CD14-positive monocyte (primary cell): Measurements from ENCODE around the gene ADGB. TPM values are rescaled to one million over a fixed set of nuclear protein-coding genes. Genes with fewer than 3 reads are reported as not detected.

ENCODE experiments used
- DNase-seq, 3 donors: peaks; one replicate each; pipeline ENCODE4 v3.0.0-alpha.2; 2011 to 2022
- H2AFZ ChIP-seq: 2 replicates; pipeline ENCODE4 v1.6.0; 2012; ENCODE audit warnings: mild to moderate bottlenecking, low read depth, low read length, inconsistent platforms; ENCODE audit not compliant: insufficient read depth, poor library complexity, severe bottlenecking
- H3K27ac ChIP-seq, 2 donors: 1 replicate in 1 of 2; 2 replicates in 1 of 2; pipeline ENCODE4 v1.5.1; 2012 to 2013; ENCODE audit warnings: low read length in 2 of 2, control low read depth in 1 of 2, inconsistent platforms in 1 of 2, low read depth in 1 of 2, mild to moderate bottlenecking in 1 of 2
- H3K27me3 ChIP-seq, 2 donors: one replicate each; pipeline versions ENCODE4 v1.6.0 to v1.6.1; 2011 to 2013; ENCODE audit warnings: low read length in 2 of 2; ENCODE audit not compliant: control insufficient read depth in 2 of 2, insufficient read depth in 2 of 2
- H3K36me3 ChIP-seq, 2 donors: replicated peaks in 1 of 2; 1 replicate in 1 of 2; 2 replicates in 1 of 2; pipeline versions ENCODE4 v1.5.1 to v1.6.1; 2012 to 2013; ENCODE audit warnings: low read length in 2 of 2, control low read depth in 1 of 2, inconsistent platforms in 1 of 2, mild to moderate bottlenecking in 1 of 2; ENCODE audit not compliant: insufficient read depth in 2 of 2, control insufficient read depth in 1 of 2
- H3K4me1 ChIP-seq, 2 donors: 1 replicate in 1 of 2; 2 replicates in 1 of 2; pipeline versions ENCODE4 v1.5.1 to v1.6.1; 2012 to 2013; ENCODE audit warnings: low read length in 2 of 2, control low read depth in 1 of 2, inconsistent platforms in 1 of 2, mild to moderate bottlenecking in 1 of 2, moderate library complexity in 1 of 2; ENCODE audit not compliant: insufficient read depth in 2 of 2, control insufficient read depth in 1 of 2
- H3K4me2 ChIP-seq: replicated peaks from 2 replicates; pipeline ENCODE3; 2012; ENCODE audit warnings: low read length, moderate library complexity, mild to moderate bottlenecking; ENCODE audit not compliant: poor library complexity, severe bottlenecking; ENCODE audit errors: extremely low read depth
- H3K4me3 ChIP-seq, 3 experiments: fragments of 200-600 bp in 1 of 3; sonication (generic) in 1 of 3; replicated peaks in 1 of 3; 1 replicate in 2 of 3; 2 replicates in 1 of 3; pipeline ENCODE4 v1.5.1; 2011 to 2013; ENCODE audit warnings: low read length in 3 of 3, mild to moderate bottlenecking in 3 of 3, control low read depth in 2 of 3, low read depth in 2 of 3, inconsistent platforms in 1 of 3, moderate library complexity in 1 of 3
- H3K79me2 ChIP-seq: 2 replicates; pipeline ENCODE4 v1.6.0; 2012; ENCODE audit warnings: mild to moderate bottlenecking, control low read depth, inconsistent platforms, low read length, moderate library complexity; ENCODE audit not compliant: insufficient read depth
- H3K9ac ChIP-seq: 2 replicates; pipeline ENCODE4 v1.6.0; 2017; ENCODE audit warnings: low read length, mild to moderate bottlenecking; ENCODE audit not compliant: insufficient read depth, poor library complexity, severe bottlenecking
- H3K9me3 ChIP-seq, 2 donors: replicated peaks in 1 of 2; 1 replicate in 1 of 2; 2 replicates in 1 of 2; pipeline versions ENCODE4 v1.5.1 to v1.6.1; 2012 to 2013; ENCODE audit warnings: low read length in 2 of 2, control low read depth in 1 of 2; ENCODE audit not compliant: control insufficient read depth in 1 of 2, insufficient read depth in 1 of 2
- H4K20me1 ChIP-seq: 2 replicates; pipeline ENCODE4 v1.6.0; 2012; ENCODE audit warnings: mild to moderate bottlenecking, low read length, control low read depth, moderate library complexity; ENCODE audit not compliant: insufficient read depth
- H3K27ac Mint-ChIP-seq, 7 donors: one replicate each; pipeline ENCODE4 v1.8.0; 2020; ENCODE audit warnings: mild to moderate bottlenecking in 7 of 7, mixed read lengths in 7 of 7, moderate library complexity in 6 of 7, inconsistent platforms in 2 of 7
- H3K27me3 Mint-ChIP-seq, 3 donors: one replicate each; pipeline ENCODE4 v1.8.0; 2021 to 2022; ENCODE audit warnings: low read depth in 3 of 3, mild to moderate bottlenecking in 3 of 3, mixed read lengths in 3 of 3, moderate library complexity in 3 of 3, inconsistent platforms in 1 of 3
- H3K36me3 Mint-ChIP-seq, 2 donors: one replicate each; pipeline ENCODE4 v1.8.0; 2020; ENCODE audit warnings: mixed read lengths in 2 of 2, inconsistent platforms in 1 of 2, mild to moderate bottlenecking in 1 of 2
- H3K4me1 Mint-ChIP-seq: one replicate; pipeline ENCODE4 v1.8.0; 2020; ENCODE audit warnings: mild to moderate bottlenecking, mixed read lengths
- H3K4me3 Mint-ChIP-seq, 2 donors: one replicate each; pipeline ENCODE4 v1.8.0; 2020; ENCODE audit warnings: mild to moderate bottlenecking in 2 of 2, mixed read lengths in 2 of 2, moderate library complexity in 1 of 2
- H3K9me3 Mint-ChIP-seq, 7 donors: one replicate each; pipeline ENCODE4 v1.8.0; 2020 to 2022; ENCODE audit warnings: mixed read lengths in 7 of 7, mild to moderate bottlenecking in 6 of 7, moderate library complexity in 6 of 7, inconsistent platforms in 2 of 7
- CTCF ChIP-seq: fragments of 200-600 bp; IDR thresholded peaks from one replicate; pipeline ENCODE4 v1.8.0; 2022; ENCODE audit warnings: antibody characterized with exemption, mild to moderate bottlenecking
- WGBS: methylation state at CpG from one replicate; pipeline ENCODE4 v1.1.5; 2013; ENCODE audit warnings: missing lambda C conversion rate; ENCODE audit not compliant: insufficient coverage; 5-methylcytosine and 5-hydroxymethylcytosine counted together
- intact Hi-C, 2 donors: fragments of 100-400 bp; cut with micrococcal nuclease; formaldehyde crosslinking; loops; one replicate each; pipeline versions ENCODE4 v1.15.0 to v1.15.1; 2023
- polyA plus RNA-seq, 3 donors: library from polyadenylated mRNA; depleted of rRNA in 1 of 3; unstranded in 2 of 3; stranded (reverse) in 1 of 3; fragments of 300-500 nt in 2 of 3; fragments of >200 nt in 1 of 3; fragmentation: Illumina TruSeq in 2 of 3; gene quantifications; 1 replicate in 2 of 3; 2 replicates in 1 of 3; pipeline ENCODE4 v1.2.3, GENCODE V29; 2012 to 2021

Gene ADGB
- polyA plus RNA-seq, 3 donors, result 0.01 TPM; not detected in 2

- Mint-ChIP-seq H3K4me3 (no peak overlapping the region), H3K27ac (peak overlapping the region in 1 of 7 donors; percentile 33), H3K36me3 (peaks cover 0 to 2% of the 10 kb centered on the region in 2 donors), H3K27me3 (no peaks in the 10 kb centered on the region), H3K9me3 (no peaks in the 10 kb centered on the region), H3K4me1 (peaks cover 35% of the 10 kb centered on the region)
- Histone ChIP-seq H2AFZ (no peak overlapping the region), H3K79me2 (no peaks in the 10 kb centered on the region), H3K4me1 (peaks cover 27 to 37% of the 10 kb centered on the region in 2 donors), H3K4me2 (no peak overlapping the region), H3K27ac (no peak overlapping the region), H3K36me3 (no peaks in the 10 kb centered on the region), H4K20me1 (no peaks in the 10 kb centered on the region), H3K4me3 (no peak overlapping the region), H3K9me3 (no peaks in the 10 kb centered on the region), H3K27me3 (no peaks in the 10 kb centered on the region), H3K9ac (no peak overlapping the region)
- intact Hi-C loops, result no loop called here
- no peak for TF ChIP-seq CTCF
- WGBS, result no CpG with 5 or more reads among the region's 1 CpG
- no peak for DNase-seq
Measured at GRCh38 chr6:146581968-146582367, 16.8 kb upstream of the ADGB start.

GRCh38 chr6:146582857-146583256 lies 15.9 kb upstream of the ADGB start:
- intact Hi-C loops, result no loop called here
- Mint-ChIP-seq H3K27me3 (no peaks in the 10 kb centered on the region), H3K9me3 (no peaks in the 10 kb centered on the region), H3K4me3 (peak overlapping the region in 1 of 2 donors; percentile 65), H3K27ac (peak overlapping the region in 5 of 7 donors; percentile 50 to 72 (median 70)), H3K36me3 (peaks cover 0 to 2% of the 10 kb centered on the region in 2 donors), H3K4me1 (peaks cover 35% of the 10 kb centered on the region)
- DNase-seq, result peak; percentile 73 to 89 (median 74)
- H4K20me1 ChIP-seq, result no peaks in the 10 kb centered on the region
- H3K4me3 ChIP-seq, result peak overlapping the region in 1 of 3 experiments; percentile 48
- no peak overlapping the region for H3K9ac ChIP-seq
- no peak for TF ChIP-seq CTCF
- H2AFZ ChIP-seq, result peak overlapping the region; percentile 26
- WGBS, result 15% methylated on average over 4 of the region's 5 CpGs
- H3K36me3 ChIP-seq, result no peaks in the 10 kb centered on the region
- peak overlapping the region in 1 of 2 donors; percentile 60 for H3K27ac ChIP-seq
- H3K4me2 ChIP-seq, result peak overlapping the region; percentile 44
- no peaks in the 10 kb centered on the region for H3K9me3 ChIP-seq
- no peaks in the 10 kb centered on the region for H3K27me3 ChIP-seq
- H3K4me1 ChIP-seq, result peaks cover 36 to 46% of the 10 kb centered on the region in 2 donors
- H3K79me2 ChIP-seq, result no peaks in the 10 kb centered on the region
